Measurements from ENCODE around the gene LYVE1.

DNA sequence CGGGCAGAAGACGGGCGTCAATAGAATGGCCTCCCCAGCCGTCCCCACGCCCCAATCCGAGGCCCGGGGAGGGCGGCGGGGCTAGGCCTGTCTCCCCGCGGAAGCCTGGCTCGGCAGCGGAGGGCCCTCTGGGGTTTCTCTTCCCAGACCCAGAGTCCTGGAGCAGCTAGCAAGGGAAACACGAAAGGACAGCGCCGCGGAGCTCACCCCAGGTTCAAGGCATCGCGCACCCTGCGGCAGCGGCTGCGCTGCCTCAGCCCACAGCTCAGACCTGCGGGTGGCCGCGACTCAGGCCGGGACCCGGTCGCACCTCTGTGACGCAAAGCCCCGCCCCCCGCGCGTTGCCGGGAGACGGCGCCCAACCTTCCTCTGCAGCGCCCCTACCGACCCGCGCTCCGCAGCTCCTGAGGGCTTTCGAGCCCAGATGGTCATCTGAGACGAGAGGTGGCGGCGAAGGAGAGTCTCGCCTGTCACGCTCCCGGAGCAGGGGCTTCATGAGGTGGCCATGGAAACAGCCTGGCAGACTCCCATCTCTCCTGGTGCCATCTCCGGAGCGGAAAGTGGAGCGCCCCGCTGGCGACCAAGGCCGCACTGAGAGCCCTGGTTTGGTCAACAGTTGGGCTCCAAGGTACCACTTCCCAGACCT is 27.4 kb downstream of the LYVE1 start, which contains the start of gene RNF141:
- TF ChIP-seq CTCF (IDR thresholded peaks at IDR 0.05): peak; percentile 79 to 96 (median 95)
- peak; percentile 81 to 98 (median 94) for TF ChIP-seq POLR2A (IDR thresholded peaks at IDR 0.05)
- TF ChIP-seq POLR2AphosphoS5 (IDR thresholded peaks at IDR 0.05): peak; percentile 97 to 99
- peak in 1 of 4 donors; percentile 78 for TF ChIP-seq EP300 (IDR thresholded peaks at IDR 0.05)
